ENCODE measurements around the gene SPI1. TPM values are rescaled to one million over a fixed set of nuclear protein-coding genes. Genes with fewer than 3 reads are reported as not detected.

Gene SPI1
- total RNA-seq, 1 donor from 2014 or later = 98.2 TPM

GRCh38 chr11:47332791-47333525, 45.4 kb downstream of the SPI1 start:
- H3K36me3 ChIP-seq = peaks cover 0 to 15% of the 10 kb centered on the region in 2 donors
- TF ChIP-seq CTCF (IDR thresholded peaks at IDR 0.05) = no peak
- DNase-seq (ENCODE audit: low spot score in 2 of 2) = no peak
- H3K27me3 ChIP-seq = no peaks in the 10 kb centered on the region
- H3K4me3 ChIP-seq = no peak overlapping the region
- H3K9me3 ChIP-seq = no peaks in the 10 kb centered on the region
- H3K4me1 ChIP-seq = no peaks in the 10 kb centered on the region
- no peak overlapping the region for H3K27ac ChIP-seq
- intact Hi-C loops (cut with DNase I) = no loop called here

GRCh38 chr11:47332303-47332711, 46.0 kb downstream of the SPI1 start:
- intact Hi-C loops (cut with DNase I) = no loop called here
- H3K4me1 ChIP-seq = no peaks in the 10 kb centered on the region
- no peak overlapping the region for H3K27ac ChIP-seq
- no peaks in the 10 kb centered on the region for H3K9me3 ChIP-seq
- H3K36me3 ChIP-seq = peaks cover 0 to 21% of the 10 kb centered on the region in 2 donors
- DNase-seq (ENCODE audit: low spot score in 2 of 2) = no peak
- no peak for TF ChIP-seq CTCF (IDR thresholded peaks at IDR 0.05)
- H3K27me3 ChIP-seq = no peaks in the 10 kb centered on the region
- H3K4me3 ChIP-seq = no peak overlapping the region

GRCh38 chr11:47331454-47332302, 46.7 kb downstream of the SPI1 start:
- H3K4me3 ChIP-seq = no peak overlapping the region
- peaks cover 0 to 28% of the 10 kb centered on the region in 2 donors for H3K36me3 ChIP-seq
- no peaks in the 10 kb centered on the region for H3K27me3 ChIP-seq
- no peaks in the 10 kb centered on the region for H3K9me3 ChIP-seq
- DNase-seq (ENCODE audit: low spot score in 2 of 2) = no peak
- intact Hi-C loops (cut with DNase I) = no loop called here
- H3K27ac ChIP-seq = no peak overlapping the region
- no peaks in the 10 kb centered on the region for H3K4me1 ChIP-seq
- TF ChIP-seq CTCF (IDR thresholded peaks at IDR 0.05) = no peak

- no peak for TF ChIP-seq CTCF (IDR thresholded peaks at IDR 0.05)
- Histone ChIP-seq H3K9me3 (no peaks in the 10 kb centered on the region), H3K4me3 (no peak overlapping the region), H3K27ac (peak overlapping the region in 1 of 2 donors; percentile 25), H3K36me3 (peaks cover 0 to 33% of the 10 kb centered on the region in 2 donors), H3K4me1 (no peaks in the 10 kb centered on the region), H3K27me3 (no peaks in the 10 kb centered on the region)
- DNase-seq (ENCODE audit: low spot score in 2 of 2) = no peak
- intact Hi-C loops (cut with DNase I) = no loop called here
Measured at GRCh38 chr11:47329987-47330931, 48.1 kb downstream of the SPI1 start.

GRCh38 chr11:47329431-47329986, 48.8 kb downstream of the SPI1 start:
- TF ChIP-seq CTCF (IDR thresholded peaks at IDR 0.05) = no peak
- H3K4me3 ChIP-seq = no peak overlapping the region
- H3K9me3 ChIP-seq = no peaks in the 10 kb centered on the region
- H3K36me3 ChIP-seq = peaks cover 0 to 33% of the 10 kb centered on the region in 2 donors
- DNase-seq (ENCODE audit: low spot score in 2 of 2) = no peak
- H3K27me3 ChIP-seq = no peaks in the 10 kb centered on the region
- H3K27ac ChIP-seq = no peak overlapping the region
- H3K4me1 ChIP-seq = no peaks in the 10 kb centered on the region
- intact Hi-C loops (cut with DNase I) = no loop called here

All from ascending aorta (tissue), 2 donors.